ENCODE measurements around the gene LHPP. TPM values are rescaled to one million over a fixed set of nuclear protein-coding genes. Genes with fewer than 3 reads are reported as not detected.

LHPP gene
- polyA plus RNA-seq, 2 of the 4 experiments (the other 2 are of a cell fraction) = 14.4 to 18.6 TPM

DNA sequence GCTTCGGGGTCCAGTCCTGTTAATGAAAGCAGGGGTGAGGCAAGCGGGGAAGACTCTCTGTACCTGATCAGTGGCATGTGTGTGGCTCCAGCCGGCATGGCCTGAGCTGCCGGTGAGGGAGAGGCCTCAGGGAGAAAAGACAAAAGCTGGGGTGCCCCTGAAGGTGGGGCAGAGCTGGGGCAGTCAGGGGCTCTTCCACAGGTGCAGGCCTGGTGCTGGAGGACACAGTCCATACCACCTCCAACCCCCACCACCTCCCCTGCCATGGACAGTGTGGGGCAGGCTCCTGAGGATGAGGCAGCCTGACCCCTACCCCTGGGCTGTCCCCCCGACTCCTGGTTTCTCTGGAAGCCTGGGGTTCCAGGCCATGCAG, 129.5 kb downstream of the LHPP start:
- no peak for TF ChIP-seq KDM1A (IDR thresholded peaks at IDR 0.05; ENCODE audit: low read depth)
- no peak for TF ChIP-seq EP300 (IDR thresholded peaks at IDR 0.05)
- TF ChIP-seq RAD21 (conservative IDR thresholded peaks at IDR 0.05 in 1 of 2, IDR thresholded peaks at IDR 0.05 in 1 of 2) = no peak
- TF ChIP-seq HOXB13 (CRISPR knock-in tag; IDR thresholded peaks at IDR 0.05; ENCODE audit: low read depth) = no peak
- TF ChIP-seq, protein P1, sequence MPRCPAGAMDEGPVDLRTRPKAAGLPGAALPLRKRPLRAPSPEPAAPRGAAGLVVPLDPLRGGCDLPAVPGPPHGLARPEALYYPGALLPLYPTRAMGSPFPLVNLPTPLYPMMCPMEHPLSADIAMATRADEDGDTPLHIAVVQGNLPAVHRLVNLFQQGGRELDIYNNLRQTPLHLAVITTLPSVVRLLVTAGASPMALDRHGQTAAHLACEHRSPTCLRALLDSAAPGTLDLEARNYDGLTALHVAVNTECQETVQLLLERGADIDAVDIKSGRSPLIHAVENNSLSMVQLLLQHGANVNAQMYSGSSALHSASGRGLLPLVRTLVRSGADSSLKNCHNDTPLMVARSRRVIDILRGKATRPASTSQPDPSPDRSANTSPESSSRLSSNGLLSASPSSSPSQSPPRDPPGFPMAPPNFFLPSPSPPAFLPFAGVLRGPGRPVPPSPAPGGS (IDR thresholded peaks at IDR 0.05) = no peak
- TF ChIP-seq NR3C1 (IDR thresholded peaks at IDR 0.05) = no peak
- TF ChIP-seq POLR2AphosphoS2 (conservative IDR thresholded peaks at IDR 0.05; ENCODE audit: low read length) = no peak
- no peak for TF ChIP-seq ZC3H11A (IDR thresholded peaks at IDR 0.05)
- TF ChIP-seq, protein P2, sequence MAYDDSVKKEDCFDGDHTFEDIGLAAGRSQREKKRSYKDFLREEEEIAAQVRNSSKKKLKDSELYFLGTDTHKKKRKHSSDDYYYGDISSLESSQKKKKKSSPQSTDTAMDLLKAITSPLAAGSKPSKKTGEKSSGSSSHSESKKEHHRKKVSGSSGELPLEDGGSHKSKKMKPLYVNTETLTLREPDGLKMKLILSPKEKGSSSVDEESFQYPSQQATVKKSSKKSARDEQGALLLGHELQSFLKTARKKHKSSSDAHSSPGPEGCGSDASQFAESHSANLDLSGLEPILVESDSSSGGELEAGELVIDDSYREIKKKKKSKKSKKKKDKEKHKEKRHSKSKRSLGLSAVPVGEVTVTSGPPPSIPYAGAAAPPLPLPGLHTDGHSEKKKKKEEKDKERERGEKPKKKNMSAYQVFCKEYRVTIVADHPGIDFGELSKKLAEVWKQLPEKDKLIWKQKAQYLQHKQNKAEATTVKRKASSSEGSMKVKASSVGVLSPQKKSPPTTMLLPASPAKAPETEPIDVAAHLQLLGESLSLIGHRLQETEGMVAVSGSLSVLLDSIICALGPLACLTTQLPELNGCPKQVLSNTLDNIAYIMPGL (CRISPR knock-in tag; IDR thresholded peaks at IDR 0.05; ENCODE audit: borderline replicate concordance) = no peak
- TF ChIP-seq MYC (IDR thresholded peaks at IDR 0.05; ENCODE audit: borderline replicate concordance, low read length) = no peak
- no peak for TF ChIP-seq MAZ (IDR thresholded peaks at IDR 0.05; ENCODE audit: borderline replicate concordance, low read depth, low read length)
- TF ChIP-seq, protein P3, sequence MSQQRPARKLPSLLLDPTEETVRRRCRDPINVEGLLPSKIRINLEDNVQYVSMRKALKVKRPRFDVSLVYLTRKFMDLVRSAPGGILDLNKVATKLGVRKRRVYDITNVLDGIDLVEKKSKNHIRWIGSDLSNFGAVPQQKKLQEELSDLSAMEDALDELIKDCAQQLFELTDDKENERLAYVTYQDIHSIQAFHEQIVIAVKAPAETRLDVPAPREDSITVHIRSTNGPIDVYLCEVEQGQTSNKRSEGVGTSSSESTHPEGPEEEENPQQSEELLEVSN (IDR thresholded peaks at IDR 0.05; ENCODE audit: borderline replicate concordance, low read depth) = no peak
- TF ChIP-seq ESRRA (IDR thresholded peaks at IDR 0.05; ENCODE audit: borderline replicate concordance, low read length) = no peak
- TF ChIP-seq KDM5A (IDR thresholded peaks at IDR 0.05) = no peak
- TF ChIP-seq ZFP36 (IDR thresholded peaks at IDR 0.05; ENCODE audit: borderline replicate concordance, partially characterized antibody) = no peak
- TF ChIP-seq RFX5 (IDR thresholded peaks at IDR 0.05) = no peak
- TF ChIP-seq RCOR1 (IDR thresholded peaks at IDR 0.05; ENCODE audit: low read depth, low read length) = no peak
- no peak for TF ChIP-seq NPAS2 (CRISPR knock-in tag; IDR thresholded peaks at IDR 0.05; ENCODE audit: borderline replicate concordance)
- no peak for TF ChIP-seq HEYL (CRISPR knock-in tag; IDR thresholded peaks at IDR 0.05)
- 70% methylated on average over 3 of the region's 5 CpGs for WGBS (ENCODE audit: missing lambda C conversion rate)
- Histone ChIP-seq H3K4me1 (no peaks in the 10 kb centered on the region), H3K4me2 (no peak overlapping the region), H3K4me3 (no peak overlapping the region), H3K9me3 (peaks cover 7% of the 10 kb centered on the region), H3K27ac (no peak overlapping the region)
- ATAC-seq (no peak), FAIRE-seq (no peak), DNase-seq (ENCODE audit: low read depth in 1 of 2, low spot score in 1 of 2) (no peak)
- ChIA-PET CTCF (no interaction called here), POLR2A (no interaction called here)

DNA sequence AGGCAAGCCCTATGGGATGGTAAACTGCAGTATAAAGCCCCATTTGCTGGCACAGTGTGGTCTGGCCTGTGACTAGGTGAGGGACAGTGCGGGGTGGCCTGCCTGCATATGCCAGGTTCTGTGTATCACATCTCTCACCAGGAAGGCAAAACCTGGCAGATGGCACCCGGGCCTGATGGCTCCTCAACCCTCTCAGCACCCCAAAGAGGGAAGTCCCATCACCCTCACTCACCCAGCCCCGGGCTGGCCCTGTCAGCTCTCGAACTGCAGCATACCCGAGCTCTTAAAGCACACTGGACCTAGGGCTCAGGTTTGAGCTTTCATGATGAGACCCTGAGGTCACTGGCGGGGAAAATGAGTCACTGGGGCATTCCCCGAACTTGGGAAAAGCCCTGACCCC, 130.5 kb downstream of the LHPP start:
- FAIRE-seq (no peak), DNase-seq (ENCODE audit: low read depth in 1 of 2, low spot score in 1 of 2) (no peak), ATAC-seq (no peak)
- Histone ChIP-seq H3K27ac (no peak overlapping the region), H3K4me3 (no peak overlapping the region), H3K9me3 (peaks cover 7% of the 10 kb centered on the region), H3K4me1 (peaks cover 3% of the 10 kb centered on the region; the same call in 1 of the 3 replicates), H3K4me2 (no peak overlapping the region)
- 46% methylated on average over 6 of the region's 7 CpGs for WGBS (ENCODE audit: missing lambda C conversion rate)
- no peak for TF ChIP-seq HOXB13 (CRISPR knock-in tag; IDR thresholded peaks at IDR 0.05; ENCODE audit: low read depth)
- no peak for TF ChIP-seq EHF (CRISPR knock-in tag; IDR thresholded peaks at IDR 0.05)
- no peak for TF ChIP-seq JUN (IDR thresholded peaks at IDR 0.05)
- POLR2A ChIA-PET = no interaction called here
- CTCF ChIA-PET = interaction anchor here (0.6 to 1.3 kb wide), 2 partner anchors 149 to 235 kb away, joined by 3 read pairs; no protein-coding TSS in a partner anchor
